Measurements from ENCODE around the gene TMEM150C.
A peak's percentile ranks its signal among the peaks of the same experiment; 100 is the strongest.

Gene TMEM150C

GRCh38 chr4:82561786-82562563 lies at the start of gene TMEM150C:
Gene TMEM150C, minus strand, starts transcription at chr4:82561988. Its CDS starts 57,331 bp downstream, at chr4:82504657.
- peak; percentile 4 to 9 for DNase-seq

GRCh38 chr4:82611527-82611926 lies 49.7 kb upstream of the TMEM150C start:
- no peak for DNase-seq

- DNase-seq: peak in 1 of 2 donors; percentile 23
Observed at GRCh38 chr4:82610041-82610440, 48.3 kb upstream of the TMEM150C start.

GRCh38 chr4:82606622-82607021 lies 44.8 kb upstream of the TMEM150C start:
- DNase-seq: no peak

- DNase-seq: no peak
Observed at GRCh38 chr4:82604522-82604921, 42.7 kb upstream of the TMEM150C start.

- peak in 1 of 2 donors; percentile 6 for DNase-seq
Observed at GRCh38 chr4:82601242-82602015, 39.6 kb upstream of the TMEM150C start.

GRCh38 chr4:82599336-82599735 lies 37.5 kb upstream of the TMEM150C start:
- no peak for DNase-seq

- no peak for DNase-seq
Observed at GRCh38 chr4:82594456-82594855, 32.7 kb upstream of the TMEM150C start.

- DNase-seq: no peak
Observed at GRCh38 chr4:82593411-82593810, 31.6 kb upstream of the TMEM150C start.

GRCh38 chr4:82592639-82593038 lies 30.9 kb upstream of the TMEM150C start:
- DNase-seq: no peak

GRCh38 chr4:82591592-82591991 lies 29.8 kb upstream of the TMEM150C start:
- DNase-seq: no peak

- no peak for DNase-seq
Observed at GRCh38 chr4:82589756-82590155, 28.0 kb upstream of the TMEM150C start.

GRCh38 chr4:82588771-82589270 lies 27.0 kb upstream of the TMEM150C start:
- no peak for DNase-seq

- no peak for DNase-seq
Observed at GRCh38 chr4:82587826-82588540, 26.2 kb upstream of the TMEM150C start.

- no peak for DNase-seq
Observed at GRCh38 chr4:82585690-82586435, 24.1 kb upstream of the TMEM150C start.

- no peak for DNase-seq
Observed at GRCh38 chr4:82584931-82585330, 23.1 kb upstream of the TMEM150C start.

- no peak for DNase-seq
Observed at GRCh38 chr4:82583897-82584587, 22.3 kb upstream of the TMEM150C start.

GRCh38 chr4:82579932-82580331 lies 18.1 kb upstream of the TMEM150C start:
- no peak for DNase-seq

- DNase-seq: no peak
Observed at GRCh38 chr4:82578935-82579334, 17.1 kb upstream of the TMEM150C start.

- DNase-seq: no peak
Observed at GRCh38 chr4:82577451-82577850, 15.7 kb upstream of the TMEM150C start.

- no peak for DNase-seq
Observed at GRCh38 chr4:82569727-82570126, 7.9 kb upstream of the TMEM150C start.

GRCh38 chr4:82569076-82569475 lies 7.3 kb upstream of the TMEM150C start:
- no peak for DNase-seq
